ENCODE measurements around the gene SLC22A1.
A peak's percentile ranks its signal among the peaks of the same experiment; 100 is the strongest.

Gene SLC22A1

DNA sequence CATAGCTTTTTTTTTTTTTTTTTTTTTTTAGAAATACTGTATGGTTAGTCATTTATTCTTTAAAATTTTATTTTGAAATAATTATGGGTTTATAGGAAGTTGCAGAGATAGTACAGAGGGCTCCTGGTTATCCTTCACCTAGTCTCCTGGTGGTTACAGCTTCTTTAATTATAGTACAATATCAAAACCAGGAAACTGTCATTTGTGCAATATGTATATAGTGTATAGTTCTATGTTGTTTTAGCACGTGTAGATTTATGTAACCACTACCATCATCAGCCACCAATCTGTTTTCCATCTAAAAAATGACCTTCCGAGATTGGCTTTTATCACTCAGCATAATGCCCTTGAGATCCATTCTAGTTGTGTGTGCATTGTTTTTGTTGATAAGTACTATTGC lies 82.3 kb downstream of the SLC22A1 start:
- no peaks in the 10 kb centered on the region for H3K36me3 ChIP-seq (ENCODE audit: control insufficient read depth in 2 of 2, insufficient read depth in 2 of 2, low read length in 2 of 2)
- H3K4me3 ChIP-seq (ENCODE audit: low read length in 2 of 2) = no peak overlapping the region
- H3K27me3 ChIP-seq (ENCODE audit: control insufficient read depth in 2 of 2, insufficient read depth in 2 of 2, low read length in 2 of 2) = no peaks in the 10 kb centered on the region
- H3K9ac ChIP-seq (ENCODE audit: low read depth in 1 of 2, low read length in 2 of 2) = no peak overlapping the region
- peak overlapping the region in 1 of 2 donors; percentile 38 for H3K27ac ChIP-seq (ENCODE audit: low read depth in 2 of 2, low read length in 2 of 2)
- peaks cover 2 to 16% of the 10 kb centered on the region in 2 donors for H3K4me1 ChIP-seq (ENCODE audit: control insufficient read depth in 2 of 2, insufficient read depth in 2 of 2, low read length in 2 of 2)
- H3K9me3 ChIP-seq (ENCODE audit: control insufficient read depth in 2 of 2, low read length in 2 of 2) = no peaks in the 10 kb centered on the region

GRCh38 chr6:160204710-160205109 lies 83.1 kb downstream of the SLC22A1 start:
- H3K9me3 ChIP-seq (ENCODE audit: control insufficient read depth in 2 of 2, low read length in 2 of 2) = no peaks in the 10 kb centered on the region
- H3K36me3 ChIP-seq (ENCODE audit: control insufficient read depth in 2 of 2, insufficient read depth in 2 of 2, low read length in 2 of 2) = no peaks in the 10 kb centered on the region
- H3K27me3 ChIP-seq (ENCODE audit: control insufficient read depth in 2 of 2, insufficient read depth in 2 of 2, low read length in 2 of 2) = no peaks in the 10 kb centered on the region
- peaks cover 0 to 12% of the 10 kb centered on the region in 2 donors for H3K4me1 ChIP-seq (ENCODE audit: control insufficient read depth in 2 of 2, insufficient read depth in 2 of 2, low read length in 2 of 2)
- H3K9ac ChIP-seq (ENCODE audit: low read depth in 1 of 2, low read length in 2 of 2) = no peak overlapping the region
- no peak overlapping the region for H3K4me3 ChIP-seq (ENCODE audit: low read length in 2 of 2)
- no peak overlapping the region for H3K27ac ChIP-seq (ENCODE audit: low read depth in 2 of 2, low read length in 2 of 2)

GRCh38 chr6:160207618-160208017 lies 86.0 kb downstream of the SLC22A1 start:
- Histone ChIP-seq H3K4me1 (ENCODE audit: control insufficient read depth in 2 of 2, insufficient read depth in 2 of 2, low read length in 2 of 2) (peaks cover 0 to 12% of the 10 kb centered on the region in 2 donors), H3K9ac (ENCODE audit: low read depth in 1 of 2, low read length in 2 of 2) (no peak overlapping the region), H3K4me3 (ENCODE audit: low read length in 2 of 2) (no peak overlapping the region), H3K27me3 (ENCODE audit: control insufficient read depth in 2 of 2, insufficient read depth in 2 of 2, low read length in 2 of 2) (no peaks in the 10 kb centered on the region), H3K36me3 (ENCODE audit: control insufficient read depth in 2 of 2, insufficient read depth in 2 of 2, low read length in 2 of 2) (no peaks in the 10 kb centered on the region), H3K9me3 (ENCODE audit: control insufficient read depth in 2 of 2, low read length in 2 of 2) (no peaks in the 10 kb centered on the region), H3K27ac (ENCODE audit: low read depth in 2 of 2, low read length in 2 of 2) (no peak overlapping the region)
